Left ventricle myocardium inferior (tissue), 1 donor: ENCODE data around the gene HMX3. TPM values are rescaled to one million over a fixed set of nuclear protein-coding genes. Genes with fewer than 3 reads are reported as not detected.
"Not testable (repeated sequence)": the region's sequence is repeated elsewhere in the genome, so short reads cannot be mapped to it uniquely, and the experiment has no call there.

Experiments
- DNase-seq: peaks from one replicate; pipeline ENCODE4 v3.0.0-alpha.2; 2020
- H3K27ac ChIP-seq: fragments of 200-600 bp; replicated peaks from 2 replicates; pipeline ENCODE4 v1.8.0; 2021
- H3K27me3 ChIP-seq: fragments of 200-600 bp; 2 replicates; pipeline ENCODE4 v1.8.0; 2021; ENCODE audit warnings: low read depth
- H3K36me3 ChIP-seq: fragments of 200-600 bp; 2 replicates; pipeline ENCODE4 v1.8.0; 2021
- H3K4me1 ChIP-seq: fragments of 200-600 bp; 2 replicates; pipeline ENCODE4 v1.8.0; 2021
- H3K4me3 ChIP-seq: fragments of 200-600 bp; 2 replicates; pipeline ENCODE4 v1.8.0; 2021; ENCODE audit warnings: mild to moderate bottlenecking, moderate library complexity
- H3K9me3 ChIP-seq: fragments of 200-600 bp; replicated peaks from 2 replicates; pipeline ENCODE4 v1.8.0; 2021
- CTCF ChIP-seq: fragments of 200-600 bp; IDR thresholded peaks from 2 replicates; pipeline ENCODE4 v1.8.0; 2021; ENCODE audit warnings: antibody characterized with exemption, mild to moderate bottlenecking, borderline replicate concordance
- intact Hi-C: fragments of 100-400 bp; cut with micrococcal nuclease; formaldehyde crosslinking; loops from one replicate; pipeline ENCODE4 v1.11.0; 2022
- total RNA-seq: library from RNA; stranded (reverse); fragmentation: NEBNext Ultra II Directional; extraction: Animal tissue kit (Norgen Biotek cat#: 25700); gene quantifications from one replicate; pipeline ENCODE4 v1.2.1, GENCODE V29; 2021
- donor health status: DM: no; HTN: yes; CAD: no; lungs with severe emphysema.

Gene HMX3
- total RNA-seq, 1 donor from 2014 or later = not detected

- no peak overlapping the region for H3K27ac ChIP-seq
- H3K9me3 ChIP-seq = peaks cover 4% of the 10 kb centered on the region
- no peak for DNase-seq
- no peak overlapping the region for H3K4me3 ChIP-seq
- TF ChIP-seq CTCF = no peak
- no peaks in the 10 kb centered on the region for H3K4me1 ChIP-seq
- H3K36me3 ChIP-seq = peaks cover 16% of the 10 kb centered on the region
- no peaks in the 10 kb centered on the region for H3K27me3 ChIP-seq
- intact Hi-C loops = no loop called here
These were observed 39.9 kb downstream of the HMX3 start for GRCh38 chr10:123175389-123176387.

- Histone ChIP-seq H3K36me3 (peaks cover 23% of the 10 kb centered on the region), H3K9me3 (peaks cover 16% of the 10 kb centered on the region)
- H3K27ac ChIP-seq, DNase-seq, H3K4me1 ChIP-seq, H3K27me3 ChIP-seq, H3K4me3 ChIP-seq, intact Hi-C loops: not testable (repeated sequence)
These were observed 42.6 kb downstream of the HMX3 start for GRCh38 chr10:123178390-123178789.

- Histone ChIP-seq H3K4me1 (no peaks in the 10 kb centered on the region), H3K4me3 (no peak overlapping the region), H3K27ac (no peak overlapping the region), H3K27me3 (no peaks in the 10 kb centered on the region), H3K9me3 (peaks cover 31% of the 10 kb centered on the region), H3K36me3 (peaks cover 20% of the 10 kb centered on the region)
- no peak for TF ChIP-seq CTCF
- intact Hi-C loops = no loop called here
- no peak for DNase-seq
These were observed 44.6 kb downstream of the HMX3 start for GRCh38 chr10:123180101-123181090.

- Histone ChIP-seq H3K9me3 (peaks cover 27% of the 10 kb centered on the region), H3K27ac (no peak overlapping the region), H3K4me1 (no peaks in the 10 kb centered on the region), H3K4me3 (no peak overlapping the region), H3K27me3 (no peaks in the 10 kb centered on the region), H3K36me3 (peaks cover 29% of the 10 kb centered on the region)
- intact Hi-C loops = no loop called here
- TF ChIP-seq CTCF = no peak
- no peak for DNase-seq
These were observed 48.0 kb downstream of the HMX3 start for GRCh38 chr10:123183724-123184123.

- no peak for TF ChIP-seq CTCF
- Histone ChIP-seq H3K9me3 (peaks cover 21% of the 10 kb centered on the region), H3K36me3 (peaks cover 31% of the 10 kb centered on the region), H3K4me3 (no peak overlapping the region), H3K4me1 (no peaks in the 10 kb centered on the region), H3K27me3 (no peaks in the 10 kb centered on the region), H3K27ac (no peak overlapping the region)
- no peak for DNase-seq
- intact Hi-C loops = no loop called here
These were observed 52.0 kb downstream of the HMX3 start for GRCh38 chr10:123187781-123188180.

Other genes with a start within 250 kb of the HMX3 start
- not detected for gene FAM24A, start 225.4 kb upstream of the HMX3 start, total RNA-seq
- 5.6 TPM for gene C10orf88, start 181.7 kb upstream of the HMX3 start, total RNA-seq
- gene PSTK, start 155.6 kb upstream of the HMX3 start, total RNA-seq = 2.1 TPM
- gene IKZF5, start 127.2 kb upstream of the HMX3 start, total RNA-seq = 12.9 TPM
- 109 TPM for gene ACADSB, start 127.0 kb upstream of the HMX3 start, total RNA-seq
- not detected for gene HMX2, start 12.2 kb downstream of the HMX3 start, total RNA-seq
- 33.5 TPM for gene BUB3, start 18.4 kb downstream of the HMX3 start, total RNA-seq